GM18508 (cell line): Measurements from ENCODE around the gene UQCRHL.

Source experiments
- ATAC-seq: cut with Tn5 transposase; IDR thresholded peaks from one replicate; pipeline ENCODE4 v1.9.1; 2021; ENCODE audit warnings: moderate number of reproducible peaks; ENCODE audit not compliant: insufficient read depth, unreplicated experiment

Gene UQCRHL

DNA sequence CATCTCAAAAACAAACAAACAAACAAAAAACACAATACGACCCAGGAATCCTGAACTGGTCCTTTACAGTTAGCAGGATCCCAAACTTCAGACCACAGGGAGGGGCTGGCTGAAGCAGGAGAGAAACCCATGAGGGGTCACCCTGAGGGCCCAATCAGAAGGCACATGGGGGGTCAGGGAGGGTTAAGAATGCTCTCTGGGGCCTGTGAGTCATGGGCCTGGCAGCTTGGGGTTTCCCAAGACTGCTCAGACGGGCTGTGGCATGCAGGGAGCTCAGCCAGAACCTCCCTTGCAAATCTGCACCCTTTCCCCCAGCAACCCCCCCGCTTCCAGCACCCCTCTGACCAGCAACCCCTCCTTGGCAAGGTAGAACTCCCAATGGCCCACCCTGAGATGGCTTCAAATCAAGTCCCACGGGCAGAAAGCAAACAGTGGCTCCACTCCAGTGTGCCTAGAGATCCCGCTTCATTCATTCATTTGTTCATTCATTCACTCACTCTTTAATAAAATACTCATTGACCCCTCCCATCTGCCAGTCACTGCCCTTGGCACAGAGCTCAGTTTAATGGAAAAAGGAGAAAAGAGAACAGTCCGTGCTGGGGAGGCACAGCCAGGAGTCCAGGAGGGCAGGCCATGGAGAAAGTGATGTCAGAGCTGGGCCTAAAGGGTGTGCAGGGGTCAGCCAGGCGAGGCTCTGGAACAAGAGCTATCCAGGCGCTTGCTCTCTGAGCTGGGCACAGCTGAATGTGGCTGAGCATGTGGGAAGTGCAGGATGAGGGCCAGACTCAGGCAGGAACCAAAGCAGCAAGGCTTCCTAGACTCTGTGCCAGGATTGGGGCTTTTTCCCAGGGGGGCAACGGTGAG lies 8.2 kb downstream of the UQCRHL start:
- no peak for ATAC-seq

DNA sequence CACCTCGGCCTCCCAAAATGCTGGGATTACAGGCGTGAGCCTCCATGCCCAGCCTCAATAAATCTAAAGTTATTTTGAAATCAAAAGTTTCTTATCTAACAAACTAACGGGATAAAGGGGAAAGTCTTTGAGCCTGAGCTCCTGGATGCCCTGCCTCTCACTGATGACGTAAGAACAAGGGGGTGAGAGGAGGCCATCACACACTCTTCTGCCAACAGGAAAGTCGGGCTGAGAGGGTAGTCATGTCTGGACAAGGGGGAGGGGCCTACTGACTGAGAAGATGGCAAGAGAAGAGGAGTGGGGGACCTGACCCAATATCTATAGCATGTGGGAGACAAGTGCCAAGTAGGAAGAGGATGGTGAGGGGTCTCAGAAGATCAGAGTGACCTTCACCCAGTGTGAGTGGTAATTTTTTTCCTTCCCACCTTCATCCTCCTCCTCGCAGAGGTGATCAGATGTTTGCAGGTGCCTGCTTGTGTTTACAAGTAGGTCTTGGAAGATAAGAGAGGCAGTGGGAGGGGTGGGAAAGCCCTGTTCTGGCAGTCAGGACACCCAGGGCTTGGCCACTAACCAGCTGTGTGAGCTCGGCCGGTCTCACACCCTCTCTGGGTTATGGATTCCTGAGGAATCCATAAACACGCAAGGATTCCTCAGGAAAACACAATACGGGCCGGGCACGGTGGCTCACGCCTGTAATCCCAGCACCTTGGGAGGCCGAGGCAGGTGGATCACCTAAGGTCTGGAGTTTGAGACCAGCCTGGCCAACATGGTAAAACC lies 9.6 kb downstream of the UQCRHL start:
- ATAC-seq, result no peak

DNA sequence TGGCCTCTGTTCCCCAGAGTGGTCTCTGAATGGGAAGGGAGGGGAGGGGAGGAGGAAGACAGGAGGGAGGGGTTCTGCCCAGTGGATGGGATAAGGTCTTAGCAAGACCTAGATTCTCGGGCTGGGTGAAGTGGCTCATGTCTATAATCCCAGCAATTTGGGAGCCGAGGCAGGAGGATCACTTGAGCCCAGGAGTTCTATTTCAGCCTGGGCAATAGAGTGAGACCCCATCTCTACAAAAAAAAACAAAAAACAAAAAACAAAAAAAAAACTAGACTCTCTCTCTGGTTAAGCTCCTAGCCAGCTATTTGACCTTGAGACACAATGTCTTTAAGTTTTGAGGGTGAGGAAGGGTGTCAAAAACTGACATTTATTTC lies 11.4 kb downstream of the UQCRHL start:
- ATAC-seq, result no peak

DNA sequence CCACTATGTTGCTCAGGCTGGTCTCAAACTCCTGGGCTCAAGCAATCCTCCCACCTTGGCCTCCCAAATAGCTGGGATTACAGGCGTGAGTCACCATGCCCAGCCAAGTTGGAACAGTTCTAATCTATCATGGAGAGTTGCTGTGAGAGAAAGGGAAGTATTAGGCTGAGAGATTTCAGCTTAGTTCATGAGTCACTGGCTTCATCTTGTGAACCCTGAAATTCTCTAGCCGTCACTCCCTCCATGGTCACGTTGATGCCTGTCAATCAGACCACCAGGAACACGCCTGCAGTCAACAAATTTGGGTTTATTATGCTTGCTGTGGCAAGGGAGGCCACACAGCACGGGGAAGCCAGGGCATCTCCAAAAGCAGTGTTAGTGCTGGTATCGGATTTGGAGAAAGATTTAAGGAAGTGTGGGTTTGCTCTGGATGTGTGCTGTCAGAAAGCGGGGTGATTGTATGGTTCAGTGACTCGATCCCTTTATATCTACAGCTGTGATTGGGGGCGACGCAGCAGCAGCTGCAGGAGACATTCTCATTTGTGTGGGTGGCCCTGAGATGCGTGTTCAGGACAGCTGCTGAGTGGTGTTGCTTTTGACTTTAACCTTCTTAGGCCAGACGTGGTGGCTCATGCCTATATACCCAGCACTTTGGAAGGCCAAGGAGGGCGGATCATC lies 18.7 kb downstream of the UQCRHL start:
- ATAC-seq, result no peak

- no peak for ATAC-seq
Measured at GRCh38 chr1:15786581-15786980, 20.9 kb downstream of the UQCRHL start.

- ATAC-seq, result no peak
Measured at GRCh38 chr1:15785683-15786082, 21.8 kb downstream of the UQCRHL start.

DNA sequence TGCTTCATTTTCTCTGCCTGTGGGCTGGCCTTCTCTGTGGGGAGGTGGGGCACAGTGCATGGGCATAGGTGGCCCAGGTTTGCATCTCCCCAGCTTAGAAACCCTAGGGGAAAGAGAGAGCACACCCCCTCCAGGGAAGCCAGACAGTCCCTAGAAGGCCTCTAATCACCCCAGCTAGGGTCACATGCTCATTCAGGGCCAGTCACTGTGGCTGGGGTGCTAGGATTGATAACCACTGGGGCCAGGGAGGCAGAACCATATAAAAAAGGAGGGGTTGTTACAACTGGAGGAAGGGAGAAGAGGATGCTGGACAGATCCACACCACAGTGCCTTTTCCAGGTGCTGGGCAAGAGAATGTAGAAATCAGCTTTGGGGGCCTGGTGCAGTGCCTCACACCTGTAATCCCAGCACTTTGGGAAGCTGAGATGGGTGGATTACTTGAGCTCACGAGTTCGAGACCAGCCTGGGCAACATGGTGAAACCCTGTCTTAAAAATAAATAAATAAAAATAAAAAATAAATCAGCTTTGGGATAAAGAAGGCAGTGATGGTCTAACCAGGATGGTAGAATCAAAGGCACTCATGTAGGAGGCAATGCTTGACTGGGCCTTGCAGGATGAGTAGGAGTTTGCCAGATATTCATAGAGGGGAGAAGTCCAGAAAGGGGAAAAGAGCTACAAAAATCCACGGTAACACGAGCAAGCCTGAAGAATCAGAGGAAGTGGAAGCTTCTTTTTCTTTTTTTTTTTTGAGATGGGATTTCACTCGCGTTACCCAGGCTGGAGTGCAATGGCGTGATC lies 29.3 kb downstream of the UQCRHL start:
- ATAC-seq, result no peak

- no peak for ATAC-seq
Measured at GRCh38 chr1:15775706-15776105, 31.7 kb downstream of the UQCRHL start.

GRCh38 chr1:15771836-15772515 lies 35.5 kb downstream of the UQCRHL start:
- no peak for ATAC-seq

GRCh38 chr1:15770313-15770962 lies 37.0 kb downstream of the UQCRHL start:
- no peak for ATAC-seq

GRCh38 chr1:15768388-15768787 lies 39.1 kb downstream of the UQCRHL start:
- ATAC-seq, result no peak

DNA sequence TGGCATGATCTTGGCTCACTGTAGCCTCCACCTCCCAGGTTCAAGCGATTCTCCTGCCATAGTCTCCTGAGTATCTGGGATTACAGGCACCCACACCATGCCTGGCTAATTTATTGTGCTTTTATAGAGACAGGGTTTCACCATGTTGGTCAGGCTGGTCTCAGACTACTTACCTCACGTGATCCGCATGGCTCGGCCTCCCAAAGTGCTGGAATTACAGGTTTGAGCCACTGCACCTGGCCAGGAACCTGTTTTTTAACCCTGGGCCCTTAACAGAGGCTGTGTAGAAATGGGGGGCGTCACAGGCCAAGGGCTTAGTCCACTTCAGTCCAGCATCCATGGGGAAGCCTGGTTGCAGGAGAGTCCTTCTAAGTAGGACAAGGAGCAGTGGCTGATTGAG lies 39.5 kb downstream of the UQCRHL start:
- ATAC-seq, result no peak

GRCh38 chr1:15765495-15766194 lies 41.8 kb downstream of the UQCRHL start:
- ATAC-seq, result no peak

GRCh38 chr1:15764890-15765289 lies 42.6 kb downstream of the UQCRHL start:
- ATAC-seq, result no peak

- no peak for ATAC-seq
Measured at GRCh38 chr1:15764269-15764764, 43.1 kb downstream of the UQCRHL start.

DNA sequence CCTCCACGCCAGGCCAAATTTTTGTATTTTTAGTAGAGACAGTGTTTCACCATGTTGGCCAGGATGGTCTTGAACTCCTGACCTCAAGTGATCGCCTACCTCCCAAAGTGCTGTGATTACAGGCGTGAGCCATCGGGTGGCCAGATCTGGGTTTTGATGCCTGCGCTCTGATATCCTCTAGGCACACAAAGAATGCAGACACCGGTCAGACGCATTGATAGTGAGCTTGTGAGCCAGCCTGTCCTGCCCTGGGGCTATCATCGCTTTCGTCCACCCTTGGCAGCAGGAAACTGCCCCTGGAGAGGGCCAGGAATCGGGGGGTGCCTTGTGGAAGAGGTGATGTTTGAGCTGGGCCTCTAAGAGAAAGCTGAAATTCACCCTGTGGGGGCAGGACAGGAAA lies 44.9 kb downstream of the UQCRHL start:
- ATAC-seq, result no peak

GRCh38 chr1:15761366-15762128 lies 45.9 kb downstream of the UQCRHL start:
- no peak for ATAC-seq
